HEK293T (cell line): ENCODE results near the gene RBM20.

Experiments
- BHLHE40 ChIP-seq: fragments of 450-650 bp; IDR thresholded peaks from 2 replicates; pipeline ENCODE4 v1.6.1; 2016; ENCODE audit warnings: mild to moderate bottlenecking, moderate library complexity, borderline replicate concordance
- ELF4 ChIP-seq: fragments of 450-650 bp; IDR thresholded peaks from 2 replicates; pipeline ENCODE4 v1.6.1; 2017; ENCODE audit warnings: antibody characterized with exemption
- FOXA1 ChIP-seq: fragments of 450-650 bp; IDR thresholded peaks from 2 replicates; pipeline ENCODE4 v1.6.1; 2016; ENCODE audit warnings: mild to moderate bottlenecking

- TF ChIP-seq FOXA1 (no peak), BHLHE40 (no peak), ELF4 (no peak)
These were observed 178.0 kb downstream of the RBM20 start for GRCh38 chr10:110822035-110822711.
